Thoracic aorta (tissue), 2 donors: ENCODE data around the gene CEACAM1. TPM values are rescaled to one million over a fixed set of nuclear protein-coding genes. Genes with fewer than 3 reads are reported as not detected.
"Not testable (repeated sequence)": the region's sequence is repeated elsewhere in the genome, so short reads cannot be mapped to it uniquely, and the experiment has no call there.

Source experiments
- ATAC-seq: fragments of 150-250 bp; one replicate; pipeline ENCODE4 v1.8.0; 2017; ENCODE audit warnings: low read depth; ENCODE audit not compliant: insufficient number of reproducible peaks, low FRiP score
- DNase-seq: peaks from one replicate; pipeline ENCODE4 v3.0.0-alpha.2; 2020; ENCODE audit warnings: low spot score
- H3K27ac ChIP-seq, 2 donors: fragments of 200-600 bp; sonication (generic); 1 replicate in 1 of 2; 2 replicates in 1 of 2; pipeline ENCODE4 v1.5.1; 2016; ENCODE audit warnings: mild to moderate bottlenecking in 2 of 2, moderate library complexity in 2 of 2
- H3K27me3 ChIP-seq: fragments of 200-600 bp; sonication (generic); replicated peaks from 2 replicates; pipeline ENCODE4 v1.6.0; 2016; ENCODE audit warnings: mild to moderate bottlenecking; ENCODE audit not compliant: insufficient read depth
- H3K36me3 ChIP-seq: fragments of 200-600 bp; sonication (generic); one replicate; pipeline ENCODE4 v1.5.1; 2016
- H3K4me1 ChIP-seq, 2 donors: fragments of 200-600 bp; sonication (generic); 1 replicate in 1 of 2; 2 replicates in 1 of 2; pipeline versions ENCODE4 v1.5.1 to v1.6.0; 2016; ENCODE audit warnings: low read depth in 2 of 2, mild to moderate bottlenecking in 1 of 2; ENCODE audit not compliant: control insufficient read depth in 1 of 2
- H3K4me3 ChIP-seq: fragments of 200-600 bp; sonication (generic); 2 replicates; pipeline ENCODE4 v1.5.1; 2016; ENCODE audit warnings: mild to moderate bottlenecking
- H3K9me3 ChIP-seq: fragments of 200-600 bp; sonication (generic); 2 replicates; pipeline ENCODE4 v1.5.1; 2016
- total RNA-seq, 2 donors: library from RNA; depleted of rRNA; stranded (reverse); fragments of >200 nt; gene quantifications; one replicate each; pipeline versions ENCODE4 v1.1.0 to v1.2.3, GENCODE V29; 2016
- TF ChIP-seq, protein P1 (sequence below): fragments of 200-600 bp; sonication (generic); IDR thresholded peaks from one replicate; pipeline ENCODE4 v1.5.1; 2019; ENCODE audit warnings: antibody characterized with exemption

The CEACAM1 gene
- total RNA-seq, 2 donors from 2014 or later: 2.2 to 4.6 TPM

DNA sequence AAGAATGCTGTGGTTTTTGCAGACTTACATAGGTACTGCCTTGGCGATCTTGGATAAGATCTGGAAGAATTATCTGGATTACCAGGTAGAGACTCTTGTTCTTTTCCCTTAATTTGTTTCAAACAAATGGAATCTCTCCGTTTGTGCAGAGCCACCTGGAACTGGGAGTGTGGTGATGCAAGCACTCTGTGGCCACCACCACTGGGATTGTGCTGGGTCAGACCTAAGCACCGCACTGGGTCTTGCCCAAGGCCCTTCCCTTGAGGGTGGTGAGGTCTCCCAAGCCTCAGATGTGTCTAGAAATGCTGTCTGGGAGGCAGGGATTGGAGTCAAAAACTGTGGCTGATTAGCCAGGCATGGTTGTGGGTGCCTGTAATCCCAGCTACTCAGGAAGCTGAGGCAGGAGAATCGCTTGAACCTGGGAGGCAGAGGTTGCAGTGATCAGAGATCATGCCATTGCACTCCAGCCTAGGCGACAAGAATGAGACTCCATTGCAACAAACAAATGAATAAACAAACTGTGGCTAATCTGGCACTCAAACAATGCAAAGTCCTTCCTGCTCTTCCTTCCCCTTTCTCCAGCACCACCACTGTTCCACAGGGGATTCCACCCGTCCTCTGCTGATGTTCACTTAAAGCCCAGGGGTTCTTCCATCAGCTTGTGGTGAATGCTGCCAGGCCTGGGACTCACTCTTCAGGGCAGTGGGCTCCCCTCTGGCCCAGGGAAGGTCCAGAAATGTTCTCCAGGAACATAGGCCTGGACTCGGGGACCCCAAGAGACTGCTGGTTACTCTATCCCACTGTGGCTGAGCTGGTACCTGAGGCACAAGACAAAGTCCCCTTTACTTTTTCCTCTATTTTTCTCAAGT lies 10.8 kb upstream of the CEACAM1 start:
- Histone ChIP-seq H3K36me3 (no peaks in the 10 kb centered on the region), H3K9me3 (no peaks in the 10 kb centered on the region), H3K4me1 (no peaks in the 10 kb centered on the region), H3K27me3 (no peaks in the 10 kb centered on the region), H3K27ac (no peak overlapping the region), H3K4me3 (no peak overlapping the region)
- no peak for DNase-seq
- no peak for ATAC-seq
- TF ChIP-seq, protein P1, sequence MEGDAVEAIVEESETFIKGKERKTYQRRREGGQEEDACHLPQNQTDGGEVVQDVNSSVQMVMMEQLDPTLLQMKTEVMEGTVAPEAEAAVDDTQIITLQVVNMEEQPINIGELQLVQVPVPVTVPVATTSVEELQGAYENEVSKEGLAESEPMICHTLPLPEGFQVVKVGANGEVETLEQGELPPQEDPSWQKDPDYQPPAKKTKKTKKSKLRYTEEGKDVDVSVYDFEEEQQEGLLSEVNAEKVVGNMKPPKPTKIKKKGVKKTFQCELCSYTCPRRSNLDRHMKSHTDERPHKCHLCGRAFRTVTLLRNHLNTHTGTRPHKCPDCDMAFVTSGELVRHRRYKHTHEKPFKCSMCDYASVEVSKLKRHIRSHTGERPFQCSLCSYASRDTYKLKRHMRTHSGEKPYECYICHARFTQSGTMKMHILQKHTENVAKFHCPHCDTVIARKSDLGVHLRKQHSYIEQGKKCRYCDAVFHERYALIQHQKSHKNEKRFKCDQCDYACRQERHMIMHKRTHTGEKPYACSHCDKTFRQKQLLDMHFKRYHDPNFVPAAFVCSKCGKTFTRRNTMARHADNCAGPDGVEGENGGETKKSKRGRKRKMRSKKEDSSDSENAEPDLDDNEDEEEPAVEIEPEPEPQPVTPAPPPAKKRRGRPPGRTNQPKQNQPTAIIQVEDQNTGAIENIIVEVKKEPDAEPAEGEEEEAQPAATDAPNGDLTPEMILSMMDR: no peak

DNA sequence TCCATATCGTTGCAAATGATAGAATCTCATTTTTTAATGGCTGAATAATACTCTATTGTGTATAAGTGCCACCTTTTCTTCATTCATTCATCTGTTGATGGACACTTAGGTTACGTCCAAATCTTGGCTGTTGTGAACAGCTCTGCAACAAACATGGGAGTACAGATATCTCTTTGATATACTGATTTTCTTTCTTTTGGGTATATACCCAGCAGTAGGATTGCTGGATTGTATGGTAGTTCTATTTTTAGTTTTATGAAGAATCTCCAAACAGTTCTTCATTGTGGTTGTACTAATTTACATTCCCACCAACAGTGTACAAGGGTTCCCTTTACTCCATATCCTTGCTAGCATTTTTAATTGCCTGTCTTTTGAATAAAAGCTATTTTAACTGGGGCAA lies 7.0 kb upstream of the CEACAM1 start:
- not testable (repeated sequence) for ATAC-seq, H3K4me3 ChIP-seq

DNA sequence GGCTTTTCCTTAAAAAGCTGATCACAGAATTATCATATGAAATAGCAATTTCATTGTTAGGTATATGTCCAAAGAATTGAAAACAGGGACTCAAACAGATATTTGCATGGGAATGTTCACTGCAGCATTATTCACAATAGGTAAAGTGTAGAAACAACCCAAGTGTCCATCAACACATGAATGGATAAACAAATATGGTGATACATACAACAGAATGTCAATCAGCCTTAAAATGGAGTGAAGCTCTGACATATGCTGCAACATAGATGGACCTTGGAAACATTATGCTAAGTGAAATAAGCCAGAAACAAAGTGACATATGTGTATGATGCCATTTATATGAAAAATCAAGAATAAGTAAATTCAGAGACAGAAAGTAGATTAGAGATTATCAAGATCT lies 6.1 kb upstream of the CEACAM1 start:
- H3K27ac ChIP-seq: no peak overlapping the region
- H3K9me3 ChIP-seq: no peaks in the 10 kb centered on the region
- TF ChIP-seq, protein P1: no peak
- ATAC-seq: no peak
- H3K4me1 ChIP-seq: no peaks in the 10 kb centered on the region
- DNase-seq: no peak
- no peaks in the 10 kb centered on the region for H3K27me3 ChIP-seq
- no peak overlapping the region for H3K4me3 ChIP-seq
- H3K36me3 ChIP-seq: no peaks in the 10 kb centered on the region

More for the DNA sequence above, 7.0 kb upstream of the CEACAM1 start:
- not testable (repeated sequence) for H3K4me1 ChIP-seq, H3K27ac ChIP-seq, H3K9me3 ChIP-seq, H3K36me3 ChIP-seq, DNase-seq, H3K27me3 ChIP-seq

DNA sequence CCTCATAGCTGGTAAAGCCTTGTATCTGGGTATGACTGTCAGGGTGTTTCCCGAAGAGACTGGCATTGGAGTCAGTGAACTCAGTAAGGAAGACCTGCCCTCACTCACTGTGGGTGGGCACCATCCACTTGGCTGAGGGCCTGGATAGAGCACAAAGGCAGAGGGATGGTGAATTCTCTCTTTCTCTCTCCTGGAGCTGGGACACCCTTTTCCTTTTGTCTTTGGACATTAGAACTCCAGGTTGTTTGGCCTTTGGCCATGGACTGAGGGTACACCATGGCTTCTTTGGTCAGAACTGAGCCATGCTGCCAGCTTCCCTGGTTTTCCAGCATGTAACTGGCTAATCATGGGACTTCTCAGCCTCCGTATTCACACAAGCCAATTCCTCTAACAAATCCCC lies 4.6 kb upstream of the CEACAM1 start:
- Histone ChIP-seq H3K36me3 (no peaks in the 10 kb centered on the region), H3K9me3 (no peaks in the 10 kb centered on the region), H3K27me3 (no peaks in the 10 kb centered on the region), H3K27ac (no peak overlapping the region), H3K4me3 (no peak overlapping the region), H3K4me1 (no peaks in the 10 kb centered on the region)
- TF ChIP-seq, protein P1: no peak
- DNase-seq (no peak), ATAC-seq (no peak)

DNA sequence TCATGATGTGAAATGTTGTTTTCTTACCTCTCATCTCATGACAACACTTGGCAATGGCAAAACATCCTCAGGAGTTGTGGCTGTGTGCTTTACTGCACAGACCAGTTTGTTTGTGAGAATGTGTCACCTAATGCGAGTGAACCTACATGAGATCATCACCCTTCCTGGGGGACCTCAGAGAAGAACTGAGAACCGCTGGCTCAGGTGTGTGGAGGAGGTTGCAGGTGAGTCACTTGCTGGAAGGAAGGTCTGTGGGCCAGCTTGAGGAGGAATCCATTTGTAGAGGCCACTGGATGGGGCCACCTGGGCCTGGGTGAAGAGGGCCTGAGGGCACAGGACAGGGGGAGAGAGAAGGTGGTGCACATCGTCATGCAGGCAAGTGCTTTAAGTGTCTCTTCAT lies 3.0 kb upstream of the CEACAM1 start:
- Histone ChIP-seq H3K4me1 (no peaks in the 10 kb centered on the region), H3K4me3 (no peak overlapping the region), H3K27me3 (no peaks in the 10 kb centered on the region), H3K9me3 (no peaks in the 10 kb centered on the region), H3K36me3 (no peaks in the 10 kb centered on the region), H3K27ac (no peak overlapping the region)
- DNase-seq (no peak), ATAC-seq (no peak)
- TF ChIP-seq, protein P1: no peak
